IMR-90 (cell line): ENCODE data around the gene POLE4. TPM values are rescaled to one million over a fixed set of nuclear protein-coding genes. Genes with fewer than 3 reads are reported as not detected.

Source experiments
- ATAC-seq: fragments of 200-7000 bp; cut with Tn5 transposase; 2 replicates; pipeline ENCODE4 v1.9.1; 2020; ENCODE audit warnings: low read depth, mild to moderate bottlenecking, moderate library complexity
- BruUV-seq: library from RNA; stranded (reverse); fragments of 400-500 nt; replicated peaks from 2 replicates; lab custom pipeline; 2021; lab: Mats Ljungman, UMichigan
- CTCF ChIA-PET: fragments of 300-600 bp; formaldehyde crosslinking; extraction: SDS; loops from one replicate; lab custom pipeline; 2021; ENCODE audit warnings: antibody characterized with exemption; lab: Yijun Ruan, JAX
- POLR2A ChIA-PET: fragments of 300-600 bp; sonication (Branson Sonifier 250); formaldehyde crosslinking; loops from one replicate; lab custom pipeline; 2022; ENCODE audit warnings: antibody characterized with exemption; ENCODE audit not compliant: unreplicated experiment; lab: Charles Lee
- DNase-seq: peaks from one replicate; pipeline ENCODE4 v3.0.0; 2013
- H2AFZ ChIP-seq: replicated peaks from 2 replicates; pipeline ENCODE3; 2013; ENCODE audit warnings: low read length, mild to moderate bottlenecking; ENCODE audit not compliant: poor library complexity
- H2AK5ac ChIP-seq: 2 replicates; pipeline ENCODE4 v1.6.1; 2013; ENCODE audit warnings: low read depth, low read length, inconsistent platforms
- H2AK9ac ChIP-seq: replicated peaks from 2 replicates; pipeline ENCODE3; 2013; ENCODE audit warnings: mild to moderate bottlenecking, low read depth, low read length, moderate library complexity; ENCODE audit not compliant: poor library complexity
- H2BK120ac ChIP-seq: 2 replicates; pipeline ENCODE4 v1.6.1; 2013; ENCODE audit warnings: low read depth, low read length, inconsistent platforms
- H2BK15ac ChIP-seq: 3 replicates; pipeline ENCODE4 v1.6.1; 2013; ENCODE audit warnings: low read depth, low read length, inconsistent platforms
- H2BK20ac ChIP-seq: 2 replicates; pipeline ENCODE4 v1.6.1; 2013; ENCODE audit warnings: low read depth, mild to moderate bottlenecking, inconsistent platforms, low read length, moderate library complexity
- H2BK5ac ChIP-seq: 2 replicates; pipeline ENCODE4 v1.6.1; 2013; ENCODE audit warnings: mild to moderate bottlenecking, low read depth, low read length, inconsistent platforms; ENCODE audit not compliant: poor library complexity, severe bottlenecking
- H3K14ac ChIP-seq: replicated peaks from 2 replicates; pipeline ENCODE4 v1.6.1; 2013; ENCODE audit warnings: low read depth, low read length, inconsistent platforms
- H3K18ac ChIP-seq: 2 replicates; pipeline ENCODE4 v1.6.1; 2013; ENCODE audit warnings: low read depth, low read length, control low read depth
- H3K23ac ChIP-seq: 2 replicates; pipeline ENCODE4 v1.6.1; 2013; ENCODE audit warnings: low read depth, low read length, inconsistent platforms
- H3K27ac ChIP-seq: 2 replicates; pipeline ENCODE4 v1.5.1; 2013; ENCODE audit warnings: mild to moderate bottlenecking, control low read depth, low read length; ENCODE audit not compliant: insufficient read depth
- H3K27me3 ChIP-seq: 2 replicates; pipeline ENCODE4 v1.6.1; 2013; ENCODE audit warnings: low read length; ENCODE audit not compliant: control insufficient read depth, insufficient read depth
- H3K36me3 ChIP-seq: 2 replicates; pipeline ENCODE4 v1.6.1; 2013; ENCODE audit warnings: low read length, mixed read lengths; ENCODE audit not compliant: control insufficient read depth, insufficient read depth
- H3K4ac ChIP-seq: 2 replicates; pipeline ENCODE4 v1.6.1; 2013; ENCODE audit warnings: low read depth, low read length, inconsistent platforms
- H3K4me1 ChIP-seq: 2 replicates; pipeline ENCODE4 v1.6.1; 2013; ENCODE audit warnings: low read length, mixed read lengths; ENCODE audit not compliant: control insufficient read depth, insufficient read depth
- H3K4me2 ChIP-seq: 2 replicates; pipeline ENCODE4 v1.6.1; 2013; ENCODE audit warnings: low read depth, mild to moderate bottlenecking, control low read depth, low read length, moderate library complexity
- H3K4me3 ChIP-seq: 2 replicates; pipeline ENCODE4 v1.5.1; 2013; ENCODE audit warnings: low read depth, mild to moderate bottlenecking, control low read depth, low read length, moderate library complexity; ENCODE audit not compliant: insufficient read depth
- H3K56ac ChIP-seq: 2 replicates; pipeline ENCODE4 v1.6.1; 2013; ENCODE audit warnings: low read length, inconsistent platforms; ENCODE audit not compliant: insufficient read depth; ENCODE audit errors: extremely low read depth
- H3K79me1 ChIP-seq, 2 experiments: 2 replicates each; pipeline ENCODE4 v1.6.1; 2013; ENCODE audit warnings: low read length in 2 of 2, inconsistent platforms in 1 of 2, low read depth in 1 of 2
- H3K9ac ChIP-seq: 2 replicates; pipeline ENCODE4 v1.6.1; 2013; ENCODE audit warnings: low read depth, low read length, control low read depth
- H3K9me1 ChIP-seq: 2 replicates; pipeline ENCODE4 v1.6.1; 2013; ENCODE audit warnings: low read length, inconsistent platforms; ENCODE audit not compliant: insufficient read depth
- H3K9me3 ChIP-seq: 2 replicates; pipeline ENCODE4 v1.6.1; 2013; ENCODE audit warnings: low read length; ENCODE audit not compliant: control insufficient read depth, insufficient read depth
- H4K20me1 ChIP-seq: 2 replicates; pipeline ENCODE4 v1.6.1; 2013; ENCODE audit warnings: low read length, inconsistent platforms; ENCODE audit not compliant: insufficient read depth
- H4K5ac ChIP-seq: 2 replicates; pipeline ENCODE4 v1.6.1; 2013; ENCODE audit warnings: mild to moderate bottlenecking, low read depth, low read length, control low read depth
- H4K8ac ChIP-seq, 2 experiments: 2 replicates each; pipeline ENCODE4 v1.6.1; 2013; ENCODE audit warnings: low read depth in 2 of 2, low read length in 2 of 2, control low read depth in 1 of 2, inconsistent platforms in 1 of 2
- H4K91ac ChIP-seq: 2 replicates; pipeline ENCODE4 v1.6.1; 2013; ENCODE audit warnings: low read depth, low read length, inconsistent platforms; ENCODE audit not compliant: insufficient read depth
- BHLHE40 ChIP-seq: fragments of 150-350 bp; IDR thresholded peaks from 2 replicates; pipeline ENCODE4 v1.6.1; 2016; ENCODE audit warnings: mild to moderate bottlenecking, low read depth, low read length
- CEBPB ChIP-seq: IDR thresholded peaks from 2 replicates; pipeline ENCODE4 v1.6.1; 2012; ENCODE audit warnings: low read depth, low read length, improper control_type of control experiment
- CHD1 ChIP-seq: IDR thresholded peaks from 2 replicates; pipeline ENCODE4 v1.6.1; 2012; ENCODE audit warnings: low read depth, low read length, improper control_type of control experiment
- CTCF ChIP-seq: conservative IDR thresholded peaks from 2 replicates; pipeline ENCODE4 v1.5.1; 2012; ENCODE audit warnings: mild to moderate bottlenecking, low read depth, low read length, improper control_type of control experiment
- FOS ChIP-seq: fragments of 150-350 bp; IDR thresholded peaks from 2 replicates; pipeline ENCODE4 v1.6.1; 2016; ENCODE audit warnings: low read depth, low read length
- MAFK ChIP-seq: IDR thresholded peaks from 2 replicates; pipeline ENCODE4 v1.6.1; 2012; ENCODE audit warnings: low read depth, low read length, improper control_type of control experiment
- MAZ ChIP-seq: IDR thresholded peaks from 2 replicates; pipeline ENCODE4 v1.6.1; 2012; ENCODE audit warnings: low read depth, mild to moderate bottlenecking, low read length, improper control_type of control experiment, moderate library complexity, borderline replicate concordance
- MXI1 ChIP-seq: IDR thresholded peaks from 2 replicates; pipeline ENCODE4 v1.6.1; 2012; ENCODE audit warnings: low read depth, mild to moderate bottlenecking, low read length, moderate library complexity, borderline replicate concordance
- NFE2L2 ChIP-seq: fragments of 150-350 bp; IDR thresholded peaks from 2 replicates; pipeline ENCODE4 v1.6.1; 2016; ENCODE audit warnings: low read depth, mild to moderate bottlenecking, low read length
- POLR2A ChIP-seq: IDR thresholded peaks from 2 replicates; pipeline ENCODE4 v1.6.1; 2012; ENCODE audit warnings: mild to moderate bottlenecking, low read depth, low read length
- RAD21 ChIP-seq: IDR thresholded peaks from 2 replicates; pipeline ENCODE4 v1.6.1; 2012; ENCODE audit warnings: low read length, improper control_type of control experiment
- RFX5 ChIP-seq: IDR thresholded peaks from 2 replicates; pipeline ENCODE4 v1.8.0; 2012; ENCODE audit warnings: low read depth, mild to moderate bottlenecking, low read length, moderate library complexity
- SMC3 ChIP-seq: fragments of 150-350 bp; IDR thresholded peaks from 2 replicates; pipeline ENCODE4 v1.6.1; 2016; ENCODE audit warnings: low read depth, mild to moderate bottlenecking, antibody characterized with exemption, low read length, moderate library complexity
- WGBS, 2 experiments: methylation state at CpG; one replicate each; pipeline versions ENCODE4 v1.1.5 to v1.1.7; 2013; ENCODE audit warnings: missing lambda C conversion rate in 2 of 2; ENCODE audit not compliant: insufficient read length in 1 of 2; ENCODE audit errors: extremely low coverage in 2 of 2; 5-methylcytosine and 5-hydroxymethylcytosine counted together
- dilution Hi-C: fragments of 300-500 bp; cut with HindIII; formaldehyde crosslinking; loops from one replicate; pipeline ENCODE4 v1.14.3; 2018; ENCODE audit warnings: low sequenced_read_pairs; ENCODE audit not compliant: unreplicated experiment
- in situ Hi-C: fragments of 300-500 bp; cut with MboI; formaldehyde crosslinking; loops from 3 replicates; pipeline ENCODE4 v1.14.3; 2019; ENCODE audit warnings: low sequenced_read_pairs, inconsistent platforms, mixed read lengths
- intact Hi-C: fragments of 100-400 bp; cut with micrococcal nuclease; formaldehyde crosslinking; loops from 2 replicates; pipeline ENCODE4 v1.10.0; 2022
- polyA plus RNA-seq, 3 experiments: library from polyadenylated mRNA; depleted of rRNA; stranded (reverse); fragments of >200 nt; gene quantifications; 2 replicates each; pipeline ENCODE4 v1.2.3, GENCODE V29; 2012; ENCODE audit warnings: low replicate concordance in 1 of 3
- total RNA-seq: library from RNA; depleted of rRNA; stranded (reverse); fragments of >200 nt; gene quantifications from 2 replicates; pipeline ENCODE4 v1.2.3, GENCODE V29; 2012
- TF ChIP-seq, protein P1 (sequence below): fragments of 150-350 bp; IDR thresholded peaks from 2 replicates; pipeline ENCODE4 v1.6.1; 2017; ENCODE audit warnings: mild to moderate bottlenecking, antibody characterized with exemption, low read length, low read depth
- TF ChIP-seq, protein P2 (sequence below): fragments of 150-350 bp; IDR thresholded peaks from 2 replicates; pipeline ENCODE4 v1.6.1; 2016; ENCODE audit warnings: low read depth, mild to moderate bottlenecking, low read length, moderate library complexity, borderline replicate concordance

Gene POLE4
- total and polyA plus RNA-seq, 2 of the 4 experiments (the other 2 are of a cell fraction), result 9.0 to 23.9 TPM

DNA sequence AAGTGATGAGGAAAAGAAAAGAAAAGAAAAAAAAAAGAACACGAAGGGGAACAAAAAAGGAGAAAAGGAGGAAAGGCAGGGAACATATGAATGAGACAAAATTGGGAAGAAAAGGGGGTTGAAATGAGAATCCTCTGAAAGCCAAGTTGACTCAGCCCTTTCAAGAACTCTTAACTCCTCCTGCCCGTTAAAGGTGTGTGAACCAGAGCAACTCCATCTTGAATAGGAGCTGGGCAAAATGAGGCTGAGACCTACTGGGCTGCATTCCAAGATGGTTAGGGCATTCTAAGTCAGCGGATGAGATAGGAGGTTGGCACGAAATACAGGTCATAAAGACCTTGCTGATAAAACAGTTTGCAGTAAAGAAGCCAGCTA lies 4.0 kb upstream of the POLE4 start:
- Histone ChIP-seq H3K4ac (no peak overlapping the region), H4K5ac (no peak overlapping the region), H2AK5ac (no peak overlapping the region), H3K9me3 (peaks cover 5% of the 10 kb centered on the region; the same call in 1 of the 2 replicates), H4K8ac (no peak overlapping the region), H3K56ac (no peak overlapping the region), H3K14ac (no peak overlapping the region), H3K27me3 (no peaks in the 10 kb centered on the region), H2BK20ac (no peak overlapping the region), H3K4me1 (peaks cover 2% of the 10 kb centered on the region), H4K20me1 (no peaks in the 10 kb centered on the region), H3K27ac (no peak overlapping the region), H3K9me1 (0 out of 2 replicates have a peak, but pooled peaks cover 4% of the 10 kb centered on the region), H3K9ac (no peak overlapping the region), H2BK120ac (no peak overlapping the region), H3K36me3 (no peaks in the 10 kb centered on the region), H2BK15ac (no peak overlapping the region), H4K91ac (no peak overlapping the region), H3K79me1 (peaks cover 11% of the 10 kb centered on the region in 2 experiments; a peak in 3 of 4 replicates), H3K4me3 (no peak overlapping the region), H2BK5ac (no peak overlapping the region), H3K4me2 (no peak overlapping the region), H2AFZ (no peak overlapping the region), H2AK9ac (no peak overlapping the region), H3K18ac (no peak overlapping the region), H3K23ac (no peak overlapping the region)
- ChIA-PET POLR2A (no interaction called here), CTCF (interaction anchor here (0.7 kb wide), 1 partner anchor 9 kb away, joined by 4 read pairs; no protein-coding TSS in a partner anchor)
- in situ Hi-C loops (no loop called here), intact Hi-C loops (no loop called here), dilution Hi-C loops (no loop called here)
- ATAC-seq (no peak), DNase-seq (no peak)
- TF ChIP-seq CTCF, result no peak
- TF ChIP-seq MAFK, result no peak
- no peak for TF ChIP-seq RAD21
- TF ChIP-seq CHD1, result no peak
- no peak for TF ChIP-seq MXI1
- no peak for TF ChIP-seq POLR2A
- TF ChIP-seq MAZ, result no peak
- TF ChIP-seq CEBPB, result no peak
- no peak for TF ChIP-seq RFX5
- TF ChIP-seq NFE2L2, result no peak
- TF ChIP-seq, protein P1, sequence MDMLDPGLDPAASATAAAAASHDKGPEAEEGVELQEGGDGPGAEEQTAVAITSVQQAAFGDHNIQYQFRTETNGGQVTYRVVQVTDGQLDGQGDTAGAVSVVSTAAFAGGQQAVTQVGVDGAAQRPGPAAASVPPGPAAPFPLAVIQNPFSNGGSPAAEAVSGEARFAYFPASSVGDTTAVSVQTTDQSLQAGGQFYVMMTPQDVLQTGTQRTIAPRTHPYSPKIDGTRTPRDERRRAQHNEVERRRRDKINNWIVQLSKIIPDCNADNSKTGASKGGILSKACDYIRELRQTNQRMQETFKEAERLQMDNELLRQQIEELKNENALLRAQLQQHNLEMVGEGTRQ, result no peak
- TF ChIP-seq BHLHE40, result no peak
- TF ChIP-seq, protein P2, sequence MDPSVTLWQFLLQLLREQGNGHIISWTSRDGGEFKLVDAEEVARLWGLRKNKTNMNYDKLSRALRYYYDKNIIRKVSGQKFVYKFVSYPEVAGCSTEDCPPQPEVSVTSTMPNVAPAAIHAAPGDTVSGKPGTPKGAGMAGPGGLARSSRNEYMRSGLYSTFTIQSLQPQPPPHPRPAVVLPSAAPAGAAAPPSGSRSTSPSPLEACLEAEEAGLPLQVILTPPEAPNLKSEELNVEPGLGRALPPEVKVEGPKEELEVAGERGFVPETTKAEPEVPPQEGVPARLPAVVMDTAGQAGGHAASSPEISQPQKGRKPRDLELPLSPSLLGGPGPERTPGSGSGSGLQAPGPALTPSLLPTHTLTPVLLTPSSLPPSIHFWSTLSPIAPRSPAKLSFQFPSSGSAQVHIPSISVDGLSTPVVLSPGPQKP, result no peak
- TF ChIP-seq SMC3, result no peak
- no peak for TF ChIP-seq FOS
- WGBS, 2 experiments, result no CpG with 5 or more reads among the region's 4 CpGs
- BruUV-seq, result no TSS peak
